Neuronal stem cell (in vitro differentiated cells): ENCODE data around the gene APC2. TPM values are rescaled to one million over a fixed set of nuclear protein-coding genes. Genes with fewer than 3 reads are reported as not detected.
A peak's percentile ranks its signal among the peaks of the same experiment; 100 is the strongest.

Experiments
- DNase-seq: peaks from one replicate; pipeline ENCODE4 v3.0.0-alpha.2; 2013; ENCODE audit warnings: low spot score
- H2AFZ ChIP-seq: one replicate; pipeline ENCODE4 v1.6.1; 2013; ENCODE audit warnings: mild to moderate bottlenecking, low read length, inconsistent platforms
- H2AK5ac ChIP-seq: 2 replicates; pipeline ENCODE4 v1.6.1; 2013; ENCODE audit warnings: low read depth, mild to moderate bottlenecking, inconsistent platforms, low read length, moderate library complexity, mixed read lengths
- H2BK120ac ChIP-seq: 2 replicates; pipeline ENCODE4 v1.6.1; 2013; ENCODE audit warnings: low read depth, mild to moderate bottlenecking, inconsistent platforms, low read length, moderate library complexity, mixed read lengths
- H2BK12ac ChIP-seq: one replicate; pipeline ENCODE4 v1.6.1; 2013; ENCODE audit warnings: low read length, inconsistent platforms
- H2BK15ac ChIP-seq: 2 replicates; pipeline ENCODE4 v1.6.1; 2013; ENCODE audit warnings: mild to moderate bottlenecking, low read length, inconsistent platforms, mixed read lengths
- H2BK5ac ChIP-seq: one replicate; pipeline ENCODE4 v1.6.1; 2013; ENCODE audit warnings: inconsistent platforms, mild to moderate bottlenecking, low read length, moderate library complexity
- H3K14ac ChIP-seq: one replicate; pipeline ENCODE4 v1.6.1; 2013; ENCODE audit warnings: low read length, inconsistent platforms
- H3K18ac ChIP-seq: 2 replicates; pipeline ENCODE4 v1.6.1; 2013; ENCODE audit warnings: low read length, inconsistent platforms
- H3K23ac ChIP-seq: 2 replicates; pipeline ENCODE4 v1.6.1; 2013; ENCODE audit warnings: low read depth, mild to moderate bottlenecking, mixed read lengths, low read length, inconsistent platforms; ENCODE audit not compliant: poor library complexity
- H3K27ac ChIP-seq: replicated peaks from 3 replicates; pipeline ENCODE4 v1.5.1; 2013; ENCODE audit warnings: low read length, inconsistent platforms
- H3K27me3 ChIP-seq, 3 experiments: 2 replicates each; pipeline ENCODE4 v1.6.1; 2013; ENCODE audit warnings: low read length in 3 of 3, mild to moderate bottlenecking in 2 of 3, inconsistent platforms in 1 of 3, low read depth in 1 of 3, mixed read lengths in 1 of 3, moderate library complexity in 1 of 3; ENCODE audit not compliant: control insufficient read depth in 3 of 3, insufficient read depth in 3 of 3
- H3K36me3 ChIP-seq, 2 donors: replicated peaks in 1 of 2; 2 replicates each; pipeline ENCODE4 v1.6.1; 2013; ENCODE audit warnings: low read length in 2 of 2; ENCODE audit not compliant: control insufficient read depth in 2 of 2, insufficient read depth in 2 of 2
- H3K4ac ChIP-seq: 2 replicates; pipeline ENCODE4 v1.6.1; 2013; ENCODE audit warnings: inconsistent platforms, mild to moderate bottlenecking, low read length, moderate library complexity
- H3K4me1 ChIP-seq, 2 donors: 1 replicate in 1 of 2; 2 replicates in 1 of 2; pipeline ENCODE4 v1.6.1; 2013; ENCODE audit warnings: low read length in 2 of 2, low read depth in 1 of 2; ENCODE audit not compliant: control insufficient read depth in 2 of 2, insufficient read depth in 1 of 2
- H3K4me2 ChIP-seq: one replicate; pipeline ENCODE4 v1.6.1; 2013; ENCODE audit warnings: mild to moderate bottlenecking, low read length, inconsistent platforms; ENCODE audit not compliant: insufficient read depth, poor library complexity, severe bottlenecking
- H3K4me3 ChIP-seq, 2 donors: 2 replicates each; pipeline ENCODE4 v1.5.1; 2013; ENCODE audit warnings: low read length in 2 of 2, mild to moderate bottlenecking in 2 of 2, inconsistent platforms in 1 of 2, moderate library complexity in 1 of 2
- H3K79me1 ChIP-seq: one replicate; pipeline ENCODE4 v1.6.1; 2013; ENCODE audit warnings: low read depth, mild to moderate bottlenecking, inconsistent platforms, low read length, moderate library complexity
- H3K9ac ChIP-seq: one replicate; pipeline ENCODE4 v1.6.1; 2013; ENCODE audit warnings: mild to moderate bottlenecking, low read depth, low read length, inconsistent platforms; ENCODE audit not compliant: poor library complexity
- H3K9me3 ChIP-seq, 2 donors: replicated peaks in 1 of 2; 2 replicates each; pipeline versions ENCODE3 to v1.6.1; 2013; ENCODE audit warnings: low read length in 2 of 2, mild to moderate bottlenecking in 2 of 2, inconsistent platforms in 1 of 2, low read depth in 1 of 2, mixed read lengths in 1 of 2, moderate library complexity in 1 of 2; ENCODE audit not compliant: control insufficient read depth in 2 of 2, insufficient read depth in 1 of 2
- H4K8ac ChIP-seq: one replicate; pipeline ENCODE4 v1.6.1; 2013; ENCODE audit warnings: low read depth, mild to moderate bottlenecking, inconsistent platforms, low read length, moderate library complexity
- H4K91ac ChIP-seq: one replicate; pipeline ENCODE4 v1.6.1; 2013; ENCODE audit warnings: low read length, low read depth, mild to moderate bottlenecking, inconsistent platforms; ENCODE audit not compliant: poor library complexity
- WGBS, 2 donors: extraction: QIAGEN DNeasy Blood & Tissue Kit; methylation state at CpG; one replicate each; pipeline ENCODE4 v1.1.7; 2013; ENCODE audit warnings: missing lambda C conversion rate in 2 of 2, mixed read lengths in 1 of 2; ENCODE audit not compliant: insufficient read length in 2 of 2, insufficient replicate concordance in 1 of 2; ENCODE audit errors: extremely low coverage in 2 of 2; 5-methylcytosine and 5-hydroxymethylcytosine counted together
- polyA plus RNA-seq, 2 experiments: library from polyadenylated mRNA; stranded (reverse); fragments of 200-250 nt; gene quantifications; one replicate each; pipeline ENCODE4 v1.2.3, GENCODE V29; 2013

APC2 gene, protein sequence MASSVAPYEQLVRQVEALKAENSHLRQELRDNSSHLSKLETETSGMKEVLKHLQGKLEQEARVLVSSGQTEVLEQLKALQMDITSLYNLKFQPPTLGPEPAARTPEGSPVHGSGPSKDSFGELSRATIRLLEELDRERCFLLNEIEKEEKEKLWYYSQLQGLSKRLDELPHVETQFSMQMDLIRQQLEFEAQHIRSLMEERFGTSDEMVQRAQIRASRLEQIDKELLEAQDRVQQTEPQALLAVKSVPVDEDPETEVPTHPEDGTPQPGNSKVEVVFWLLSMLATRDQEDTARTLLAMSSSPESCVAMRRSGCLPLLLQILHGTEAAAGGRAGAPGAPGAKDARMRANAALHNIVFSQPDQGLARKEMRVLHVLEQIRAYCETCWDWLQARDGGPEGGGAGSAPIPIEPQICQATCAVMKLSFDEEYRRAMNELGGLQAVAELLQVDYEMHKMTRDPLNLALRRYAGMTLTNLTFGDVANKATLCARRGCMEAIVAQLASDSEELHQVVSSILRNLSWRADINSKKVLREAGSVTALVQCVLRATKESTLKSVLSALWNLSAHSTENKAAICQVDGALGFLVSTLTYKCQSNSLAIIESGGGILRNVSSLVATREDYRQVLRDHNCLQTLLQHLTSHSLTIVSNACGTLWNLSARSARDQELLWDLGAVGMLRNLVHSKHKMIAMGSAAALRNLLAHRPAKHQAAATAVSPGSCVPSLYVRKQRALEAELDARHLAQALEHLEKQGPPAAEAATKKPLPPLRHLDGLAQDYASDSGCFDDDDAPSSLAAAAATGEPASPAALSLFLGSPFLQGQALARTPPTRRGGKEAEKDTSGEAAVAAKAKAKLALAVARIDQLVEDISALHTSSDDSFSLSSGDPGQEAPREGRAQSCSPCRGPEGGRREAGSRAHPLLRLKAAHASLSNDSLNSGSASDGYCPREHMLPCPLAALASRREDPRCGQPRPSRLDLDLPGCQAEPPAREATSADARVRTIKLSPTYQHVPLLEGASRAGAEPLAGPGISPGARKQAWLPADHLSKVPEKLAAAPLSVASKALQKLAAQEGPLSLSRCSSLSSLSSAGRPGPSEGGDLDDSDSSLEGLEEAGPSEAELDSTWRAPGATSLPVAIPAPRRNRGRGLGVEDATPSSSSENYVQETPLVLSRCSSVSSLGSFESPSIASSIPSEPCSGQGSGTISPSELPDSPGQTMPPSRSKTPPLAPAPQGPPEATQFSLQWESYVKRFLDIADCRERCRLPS (N-terminal part only)
- polyA plus RNA-seq (2013, experiment 1 of 2), result 3.4 TPM
- 3.9 TPM for polyA plus RNA-seq (2013, experiment 2 of 2)

- WGBS, 2 donors, result no CpG with 5 or more reads among the region's 74 CpGs
- Histone ChIP-seq H3K27ac (peak within 1 kb of the TSS; percentile 33), H3K9ac (peak within 1 kb of the TSS; percentile 94), H2BK12ac (peak within 1 kb of the TSS; percentile 46), H3K27me3 (peaks cover 0 to 14% (median 0%) of the 10 kb centered on the region in 3 experiments), H3K4me1 (peaks cover 45 to 55% of the 10 kb centered on the region in 2 donors), H2AK5ac (peak within 1 kb of the TSS; percentile 98), H3K4me3 (peak within 1 kb of the TSS; percentile 75 to 77), H3K79me1 (peaks cover 6% of the 10 kb centered on the region), H2AFZ (peak within 1 kb of the TSS; percentile 59), H3K4ac (no peak within 1 kb of the TSS), H3K9me3 (no peaks in the 10 kb centered on the region), H3K14ac (peak within 1 kb of the TSS; percentile 10), H3K36me3 (peaks cover 2 to 23% of the 10 kb centered on the region in 2 donors), H3K18ac (peak within 1 kb of the TSS; percentile 94), H2BK120ac (peak within 1 kb of the TSS; percentile 2), H2BK15ac (peak within 1 kb of the TSS; percentile 22), H3K4me2 (peak within 1 kb of the TSS; percentile 88), H3K23ac (peak within 1 kb of the TSS; percentile 92), H4K8ac (no peak within 1 kb of the TSS), H4K91ac (peak within 1 kb of the TSS; percentile 69), H2BK5ac (peak within 1 kb of the TSS; percentile 50)
- DNase-seq, result peak; percentile 82
Observed at GRCh38 chr19:1449467-1450442, at the start of gene APC2. TSS of gene APC2 (plus strand) at chr19:1450121. CDS start at chr19:1453002, 2,881 bp downstream.

DNA sequence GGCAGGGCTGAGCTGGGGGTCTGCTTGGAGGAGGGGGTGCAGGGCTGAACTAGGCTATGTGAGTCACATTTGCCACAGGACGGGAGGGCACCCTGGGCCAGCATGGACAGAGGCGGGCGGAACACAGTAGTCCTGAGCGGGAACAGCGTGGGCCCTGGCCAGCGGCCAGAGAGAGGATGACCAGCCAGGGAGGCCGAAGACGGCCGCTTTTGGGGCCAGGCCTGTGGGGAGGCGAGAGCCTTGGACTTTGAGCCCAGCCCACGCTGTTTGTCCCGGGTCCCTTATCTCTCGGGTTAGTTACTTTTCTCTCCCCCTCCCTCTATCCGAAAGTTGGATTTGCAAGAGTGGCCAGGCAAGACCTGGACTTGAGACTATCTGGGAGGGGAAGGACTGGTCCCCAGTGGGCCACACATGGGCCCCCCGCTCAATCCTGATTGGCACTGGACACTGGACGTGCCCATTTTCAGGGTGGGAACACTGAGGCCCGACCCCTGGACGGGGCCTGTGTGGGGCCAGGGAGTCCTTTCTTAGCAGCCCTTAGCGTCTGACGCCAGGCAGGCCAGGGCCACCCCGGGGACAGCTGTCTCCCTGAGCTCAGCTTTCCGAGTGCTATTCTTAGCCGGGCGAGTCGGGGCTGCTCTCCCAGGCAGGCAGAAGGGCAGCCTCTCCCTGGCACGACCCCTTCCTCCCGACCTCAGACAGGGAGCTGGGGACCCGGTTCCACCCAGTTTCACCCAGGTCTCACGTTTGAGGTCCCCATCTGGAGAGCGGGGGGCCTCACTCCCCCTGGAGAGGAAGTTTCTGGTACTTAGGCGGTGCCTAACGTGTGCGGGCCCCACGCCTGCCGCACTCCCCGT is 49.4 kb upstream of the APC2 start:
- no peak overlapping the region for H4K91ac ChIP-seq
- H2BK15ac ChIP-seq, result peak overlapping the region; percentile 88
- H3K18ac ChIP-seq, result peak overlapping the region; percentile 95
- H3K9me3 ChIP-seq, result no peaks in the 10 kb centered on the region
- peak overlapping the region; percentile 97 for H3K23ac ChIP-seq
- H2AFZ ChIP-seq, result peak overlapping the region; percentile 89
- no peak overlapping the region for H2BK12ac ChIP-seq
- H3K4me1 ChIP-seq, result peaks cover 3 to 4% of the 10 kb centered on the region in 2 donors
- no peak overlapping the region for H3K27ac ChIP-seq
- peak overlapping the region; percentile 75 for H2BK5ac ChIP-seq
- peak overlapping the region; percentile 90 for H3K14ac ChIP-seq
- H2AK5ac ChIP-seq, result peak overlapping the region; percentile 99
- WGBS, 2 donors, result no CpG with 5 or more reads among the region's 36 CpGs
- peaks cover 22% of the 10 kb centered on the region for H3K79me1 ChIP-seq
- peak overlapping the region; percentile 84 for H3K4ac ChIP-seq
- no peak overlapping the region for H2BK120ac ChIP-seq
- H3K9ac ChIP-seq, result peak overlapping the region; percentile 96
- peaks cover 4 to 17% of the 10 kb centered on the region in 2 donors for H3K36me3 ChIP-seq
- no peaks in the 10 kb centered on the region for H3K27me3 ChIP-seq
- H4K8ac ChIP-seq, result no peak overlapping the region
- H3K4me3 ChIP-seq, result peak overlapping the region; percentile 74 to 94
- peak overlapping the region; percentile 89 for H3K4me2 ChIP-seq
- no peak for DNase-seq

GRCh38 chr19:1401138-1401888 is 48.6 kb upstream of the APC2 start, which contains the start of gene GAMT:
TSS of gene GAMT (minus strand) at chr19:1401542. CDS start at chr19:1401476, 66 bp downstream.
- Histone ChIP-seq H3K18ac (peak within 1 kb of the TSS; percentile 95), H3K23ac (peak within 1 kb of the TSS; percentile 97), H2BK12ac (peak within 1 kb of the TSS; percentile 96), H2BK15ac (peak within 1 kb of the TSS; percentile 98), H3K14ac (peak within 1 kb of the TSS; percentile 90), H2BK5ac (peak within 1 kb of the TSS; percentile 75), H4K8ac (no peak within 1 kb of the TSS), H2AK5ac (peak within 1 kb of the TSS; percentile 99), H2BK120ac (no peak within 1 kb of the TSS), H3K9me3 (no peaks in the 10 kb centered on the region), H3K4ac (no peak within 1 kb of the TSS), H3K27me3 (no peaks in the 10 kb centered on the region), H3K36me3 (peaks cover 4 to 17% of the 10 kb centered on the region in 2 donors), H3K9ac (peak within 1 kb of the TSS; percentile 96), H3K27ac (no peak within 1 kb of the TSS), H3K4me1 (peaks cover 3 to 4% of the 10 kb centered on the region in 2 donors), H2AFZ (peak within 1 kb of the TSS; percentile 89), H3K79me1 (peaks cover 21% of the 10 kb centered on the region), H3K4me2 (peak within 1 kb of the TSS; percentile 89), H4K91ac (peak within 1 kb of the TSS; percentile 74), H3K4me3 (peak within 1 kb of the TSS; percentile 74 to 94)
- peak; percentile 46 for DNase-seq
- no CpG with 5 or more reads among the region's 87 CpGs for WGBS, 2 donors
